ENCODE results near the gene ZDHHC17. TPM values are rescaled to one million over a fixed set of nuclear protein-coding genes. Genes with fewer than 3 reads are reported as not detected.

Gene ZDHHC17
- total and polyA plus RNA-seq, 2 of the 13 experiments (the other 11 are each of a cell fraction or from before 2014, with no cell fraction given), result 36.7 to 38.5 TPM

GRCh38 chr12:76763746-76764675 is at the start of gene ZDHHC17 (continued):
- TF ChIP-seq ZBTB46 (CRISPR knock-in tag; IDR thresholded peaks at IDR 0.05; ENCODE audit: borderline replicate concordance) (no peak), ZC3H4 (CRISPR knock-in tag; IDR thresholded peaks at IDR 0.05; ENCODE audit: borderline replicate concordance) (no peak), TGIF2 (CRISPR knock-in tag; IDR thresholded peaks at IDR 0.05) (no peak; the same call in 1 of the 2 replicates), RFX1 (IDR thresholded peaks at IDR 0.05) (no peak), CSRNP1 (CRISPR knock-in tag; IDR thresholded peaks at IDR 0.05) (peak; percentile 78; the same call in 1 of the 2 replicates), KLF9 (CRISPR knock-in tag; IDR thresholded peaks at IDR 0.05; ENCODE audit: low read depth) (no peak), MATR3 (CRISPR knock-in tag; IDR thresholded peaks at IDR 0.05) (no peak), MTF1 (CRISPR knock-in tag; IDR thresholded peaks at IDR 0.05) (no peak), ZNF747 (CRISPR knock-in tag; IDR thresholded peaks at IDR 0.05; ENCODE audit: borderline replicate concordance) (peak; percentile 69), ZNF746 (CRISPR knock-in tag; IDR thresholded peaks at IDR 0.05) (peak; percentile 45; the same call in 1 of the 2 replicates), ZMYM3 (CRISPR knock-in tag; IDR thresholded peaks at IDR 0.05) (peak; percentile 48; the same call in 1 of the 2 replicates), TFE3 (CRISPR knock-in tag; IDR thresholded peaks at IDR 0.05) (no peak), THAP7 (CRISPR knock-in tag; IDR thresholded peaks at IDR 0.05) (no peak), ZNF615 (CRISPR knock-in tag; IDR thresholded peaks at IDR 0.05; ENCODE audit: borderline replicate concordance) (no peak), KMT2A (CRISPR knock-in tag; IDR thresholded peaks at IDR 0.05) (peak; percentile 71; the same call in 1 of the 2 replicates), TRIM24 (CRISPR knock-in tag; IDR thresholded peaks at IDR 0.05) (no peak), ZBTB43 (CRISPR knock-in tag; conservative IDR thresholded peaks at IDR 0.05) (no peak), NAIF1 (CRISPR knock-in tag; IDR thresholded peaks at IDR 0.05; ENCODE audit: borderline replicate concordance) (0 out of 2 replicates have a peak, but pooled peaks have one; percentile 4), SKI (IDR thresholded peaks at IDR 0.05; ENCODE audit: partially characterized antibody) (no peak), ATF7-NPFF (CRISPR knock-in tag; IDR thresholded peaks at IDR 0.05; ENCODE audit: low read depth) (no peak; the same call in none of the 2 replicates), TARDBP (CRISPR knock-in tag; IDR thresholded peaks at IDR 0.05) (peak; percentile 83), SOX13 (IDR thresholded peaks at IDR 0.05) (no peak; the same call in 1 of the 2 replicates), SOX13 (CRISPR knock-in tag; conservative IDR thresholded peaks at IDR 0.05 in 1 of 2, IDR thresholded peaks at IDR 0.05 in 1 of 2) (no peak)

Measured in HepG2 (cell line).